DOHH2 (cell line): ENCODE results near the gene ACKR3.

ENCODE experiments used
- H3F3A ChIP-seq: fragments of 200-600 bp; sonication (generic), shearing (Covaris generic); 2 replicates; pipeline ENCODE4 v1.6.0; 2016; ENCODE audit warnings: antibody characterized with exemption, mild to moderate bottlenecking; ENCODE audit not compliant: control insufficient read depth, insufficient read depth
- H3K27ac ChIP-seq: fragments of 200-600 bp; sonication (generic); 2 replicates; pipeline ENCODE4 v1.5.1; 2014; ENCODE audit warnings: low read depth, mild to moderate bottlenecking, low read length, moderate library complexity
- H3K27me3 ChIP-seq: fragments of 200-600 bp; sonication (generic); 2 replicates; pipeline ENCODE4 v1.6.1; 2014; ENCODE audit warnings: mild to moderate bottlenecking, low read length, mixed read lengths; ENCODE audit not compliant: control insufficient read depth
- H3K36me3 ChIP-seq: fragments of 200-600 bp; sonication (generic); 2 replicates; pipeline ENCODE4 v1.6.1; 2014; ENCODE audit warnings: mild to moderate bottlenecking, low read length, moderate library complexity, mixed read lengths; ENCODE audit not compliant: control insufficient read depth
- H3K4me1 ChIP-seq: fragments of 200-600 bp; sonication (generic); 2 replicates; pipeline ENCODE4 v1.6.1; 2014; ENCODE audit warnings: mild to moderate bottlenecking, low read length, mixed read lengths; ENCODE audit not compliant: control insufficient read depth
- H3K4me2 ChIP-seq: fragments of 200-600 bp; sonication (generic); 2 replicates; pipeline ENCODE4 v1.6.0; 2014; ENCODE audit warnings: mild to moderate bottlenecking, low read length, moderate library complexity
- H3K4me3 ChIP-seq: fragments of 200-600 bp; sonication (generic); 2 replicates; pipeline ENCODE4 v1.5.1; 2014; ENCODE audit warnings: mild to moderate bottlenecking, low read length, mixed read lengths
- H3K79me2 ChIP-seq: fragments of 200-600 bp; sonication (generic); 2 replicates; pipeline ENCODE4 v1.6.1; 2014; ENCODE audit warnings: mild to moderate bottlenecking, low read length, mixed read lengths; ENCODE audit not compliant: control insufficient read depth
- H3K9me2 ChIP-seq: fragments of 200-600 bp; sonication (generic); replicated peaks from 2 replicates; pipeline ENCODE4 v1.6.1; 2014; ENCODE audit warnings: mild to moderate bottlenecking, low read length, mixed read lengths; ENCODE audit not compliant: control insufficient read depth
- H3K9me3 ChIP-seq: fragments of 200-600 bp; sonication (generic); 2 replicates; pipeline ENCODE4 v1.6.1; 2014; ENCODE audit warnings: antibody characterized with exemption, low read length, mixed read lengths; ENCODE audit not compliant: control insufficient read depth, insufficient read depth
- H4K20me1 ChIP-seq: fragments of 200-600 bp; sonication (generic); 2 replicates; pipeline ENCODE4 v1.6.0; 2014; ENCODE audit warnings: low read depth, mild to moderate bottlenecking, antibody characterized with exemption, low read length, moderate library complexity; ENCODE audit not compliant: control insufficient read depth, insufficient read depth
- CTCF ChIP-seq: fragments of 200-600 bp; sonication (generic); IDR thresholded peaks from one replicate; pipeline ENCODE4 v1.5.1; 2014; ENCODE audit warnings: antibody characterized with exemption, mild to moderate bottlenecking, low read depth, low read length; ENCODE audit not compliant: poor library complexity, severe bottlenecking
- EZH2phosphoT487 ChIP-seq: fragments of 200-600 bp; sonication (generic); IDR thresholded peaks from 2 replicates; pipeline ENCODE4 v1.6.1; 2017; ENCODE audit warnings: borderline replicate concordance, mild to moderate bottlenecking, antibody characterized with exemption, low read length, moderate library complexity, mixed read lengths

The ACKR3 gene

GRCh38 chr2:236631281-236631855 is 61.7 kb downstream of the ACKR3 start:
- Histone ChIP-seq H3K4me2 (no peak overlapping the region), H3K9me2 (no peaks in the 10 kb centered on the region), H3K27ac (no peak overlapping the region), H3F3A (no peaks in the 10 kb centered on the region), H3K27me3 (no peaks in the 10 kb centered on the region), H3K9me3 (no peaks in the 10 kb centered on the region), H3K36me3 (no peaks in the 10 kb centered on the region), H3K79me2 (no peaks in the 10 kb centered on the region), H3K4me1 (no peaks in the 10 kb centered on the region), H3K4me3 (no peak overlapping the region), H4K20me1 (no peaks in the 10 kb centered on the region)
- no peak for TF ChIP-seq CTCF
- no peak for TF ChIP-seq EZH2phosphoT487

GRCh38 chr2:236631856-236632291 is 62.2 kb downstream of the ACKR3 start:
- TF ChIP-seq CTCF (no peak), EZH2phosphoT487 (no peak)
- no peaks in the 10 kb centered on the region for H3F3A ChIP-seq
- H3K27me3 ChIP-seq: no peaks in the 10 kb centered on the region
- no peaks in the 10 kb centered on the region for H4K20me1 ChIP-seq
- no peaks in the 10 kb centered on the region for H3K36me3 ChIP-seq
- no peak overlapping the region for H3K4me2 ChIP-seq
- no peaks in the 10 kb centered on the region for H3K4me1 ChIP-seq
- H3K9me3 ChIP-seq: no peaks in the 10 kb centered on the region
- H3K9me2 ChIP-seq: no peaks in the 10 kb centered on the region
- H3K4me3 ChIP-seq: no peak overlapping the region
- H3K79me2 ChIP-seq: no peaks in the 10 kb centered on the region
- H3K27ac ChIP-seq: no peak overlapping the region
